SK-N-SH (cell line): ENCODE results near the gene NLRP4. TPM values are rescaled to one million over a fixed set of nuclear protein-coding genes. Genes with fewer than 3 reads are reported as not detected.

ENCODE experiments used
- CTCF ChIA-PET: fragments of 300-600, 350-600 bp; formaldehyde crosslinking; extraction: SDS; loops from one replicate; lab custom pipeline; 2021; lab: Yijun Ruan, JAX
- POLR2A ChIA-PET: fragments of 350-600 bp; sonication (Branson Sonifier 250); formaldehyde crosslinking; extraction: SDS; loops from one replicate; lab custom pipeline; 2020; ENCODE audit warnings: antibody characterized with exemption, inconsistent platforms; lab: Yijun Ruan, JAX
- DNase-seq: peaks from one replicate; pipeline ENCODE4 v3.0.0; 2012
- H2AFZ ChIP-seq: fragments of 200-600 bp; sonication (generic); 2 replicates; pipeline ENCODE4 v1.8.1; 2016; ENCODE audit warnings: antibody characterized with exemption, mild to moderate bottlenecking, low read depth
- H3F3A ChIP-seq: fragments of 200-600 bp; sonication (generic); replicated peaks from 2 replicates; pipeline ENCODE3; 2016; ENCODE audit warnings: antibody characterized with exemption, mild to moderate bottlenecking; ENCODE audit not compliant: insufficient read depth
- H3K27ac ChIP-seq, 2 experiments: fragments of 200-500 bp in 1 of 2; fragments of 200-600 bp in 1 of 2; sonication (Bioruptor generic) in 1 of 2; sonication (generic), shearing (Covaris generic) in 1 of 2; 2 replicates each; pipeline versions ENCODE4 v1.5.1 to v1.6.1; 2014 to 2016; ENCODE audit warnings: low read depth in 2 of 2, inconsistent platforms in 1 of 2, low read length in 1 of 2, mild to moderate bottlenecking in 1 of 2, mixed read lengths in 1 of 2
- H3K27me3 ChIP-seq: fragments of 200-600 bp; sonication (generic), shearing (Covaris generic); 2 replicates; pipeline ENCODE4 v1.6.1; 2016; ENCODE audit warnings: mixed run types; ENCODE audit not compliant: insufficient read depth
- H3K36me3 ChIP-seq, 2 experiments: fragments of 200-500 bp in 1 of 2; fragments of 200-600 bp in 1 of 2; sonication (Bioruptor generic) in 1 of 2; sonication (generic) in 1 of 2; replicated peaks in 1 of 2; 2 replicates each; pipeline versions ENCODE3 to v1.5.1; 2014 to 2016; ENCODE audit warnings: low read length in 1 of 2, mild to moderate bottlenecking in 1 of 2; ENCODE audit not compliant: insufficient read depth in 2 of 2, control insufficient read depth in 1 of 2
- H3K4me1 ChIP-seq, 2 experiments: fragments of 200-500 bp in 1 of 2; fragments of 200-600 bp in 1 of 2; sonication (Bioruptor generic) in 1 of 2; sonication (generic), shearing (Covaris generic) in 1 of 2; 2 replicates each; pipeline versions ENCODE4 v1.5.1 to v1.6.1; 2014 to 2016; ENCODE audit warnings: low read depth in 1 of 2, low read length in 1 of 2, mixed run types in 1 of 2; ENCODE audit not compliant: insufficient read depth in 2 of 2, control insufficient read depth in 1 of 2
- H3K4me2 ChIP-seq: fragments of 200-600 bp; sonication (generic), shearing (Covaris generic); 2 replicates; pipeline ENCODE4 v1.6.1; 2017; ENCODE audit warnings: mixed run types
- H3K4me3 ChIP-seq, 2 experiments: fragments of 200-500 bp in 1 of 2; fragments of 200-600 bp in 1 of 2; sonication (Bioruptor generic) in 1 of 2; sonication (generic), shearing (Covaris generic) in 1 of 2; 2 replicates each; pipeline versions ENCODE4 v1.5.1 to v1.8.1; 2014 to 2016; ENCODE audit warnings: low read depth in 2 of 2, inconsistent platforms in 1 of 2, low read length in 1 of 2, mild to moderate bottlenecking in 1 of 2, mixed read lengths in 1 of 2, moderate library complexity in 1 of 2
- H3K79me2 ChIP-seq: fragments of 200-600 bp; sonication (generic); 2 replicates; pipeline ENCODE4 v1.8.1; 2017; ENCODE audit warnings: mild to moderate bottlenecking; ENCODE audit not compliant: insufficient read depth
- H3K9ac ChIP-seq: fragments of 200-600 bp; sonication (generic); 2 replicates; pipeline ENCODE4 v1.6.1; 2017; ENCODE audit warnings: mixed run types
- H3K9me2 ChIP-seq: fragments of 200-600 bp; sonication (generic); 2 replicates; pipeline ENCODE4 v1.6.1; 2017; ENCODE audit warnings: mixed run types
- H3K9me3 ChIP-seq: fragments of 200-600 bp; sonication (generic); 2 replicates; pipeline ENCODE4 v1.6.1; 2017; ENCODE audit warnings: mixed run types, mild to moderate bottlenecking, moderate library complexity
- H4K20me1 ChIP-seq: fragments of 200-600 bp; sonication (generic); 2 replicates; pipeline ENCODE4 v1.6.1; 2017; ENCODE audit warnings: mild to moderate bottlenecking, mixed run types; ENCODE audit not compliant: insufficient read depth
- CHD2 ChIP-seq: fragments of 150-350 bp; IDR thresholded peaks from 2 replicates; pipeline ENCODE4 v1.6.1; 2018; ENCODE audit warnings: low read length; ENCODE audit not compliant: partially characterized antibody
- FOXJ3 ChIP-seq: sonication (generic); formaldehyde crosslinking; IDR thresholded peaks from 2 replicates; pipeline ENCODE4 v1.5.1; 2020; ENCODE audit warnings: mild to moderate bottlenecking, missing genetic modification reagents
- FOXM1 ChIP-seq: IDR thresholded peaks from 2 replicates; pipeline ENCODE4 v1.4.0; 2012; ENCODE audit warnings: low read depth, mild to moderate bottlenecking
- MEF2A ChIP-seq: IDR thresholded peaks from 2 replicates; pipeline ENCODE4 v1.4.0; 2012; ENCODE audit warnings: low read depth, borderline replicate concordance
- MXI1 ChIP-seq: IDR thresholded peaks from 2 replicates; pipeline ENCODE4 v1.6.1; 2012; ENCODE audit warnings: mild to moderate bottlenecking, low read depth, low read length, improper control_type of control experiment
- RCOR1 ChIP-seq: fragments of 150-350 bp; IDR thresholded peaks from 2 replicates; pipeline ENCODE4 v1.6.1; 2017; ENCODE audit warnings: antibody characterized with exemption, low read length
- RXRA ChIP-seq: IDR thresholded peaks from 2 replicates; pipeline ENCODE4 v1.4.0; 2012; ENCODE audit warnings: low read depth, mild to moderate bottlenecking, borderline replicate concordance
- TAF1 ChIP-seq: IDR thresholded peaks from 2 replicates; pipeline ENCODE4 v1.6.1; 2012; ENCODE audit warnings: low read depth, mild to moderate bottlenecking, low read length, moderate library complexity, borderline replicate concordance
- TEAD4 ChIP-seq: IDR thresholded peaks from 2 replicates; pipeline ENCODE4 v1.4.0; 2012; ENCODE audit warnings: mild to moderate bottlenecking, borderline replicate concordance; ENCODE audit not compliant: insufficient read depth
- USF1 ChIP-seq: IDR thresholded peaks from 2 replicates; pipeline ENCODE4 v1.4.0; 2012; ENCODE audit warnings: low read depth, borderline replicate concordance
- USF2 ChIP-seq: fragments of 150-350 bp; IDR thresholded peaks from 2 replicates; pipeline ENCODE4 v1.6.1; 2017; ENCODE audit warnings: antibody characterized with exemption, low read length, low read depth, borderline replicate concordance
- WGBS: methylation state at CpG from one replicate; pipeline ENCODE4 v1.1.6; 2017; ENCODE audit warnings: low lambda C conversion rate; 5-methylcytosine and 5-hydroxymethylcytosine counted together
- polyA plus RNA-seq, 3 experiments: library from polyadenylated mRNA; depleted of rRNA; stranded (reverse); fragments of >200 nt; gene quantifications; 2 replicates each; pipeline ENCODE4 v1.2.3, GENCODE V29; 2012
- TF ChIP-seq, protein P1 (sequence below): IDR thresholded peaks from 2 replicates; pipeline ENCODE4; 2012
- TF ChIP-seq, protein P2 (sequence below): IDR thresholded peaks from 2 replicates; pipeline ENCODE4 v1.4.0; 2012; ENCODE audit warnings: low read depth
- TF ChIP-seq, protein P3 (sequence below): IDR thresholded peaks from 2 replicates; pipeline ENCODE4 v1.6.1; 2012; ENCODE audit warnings: mild to moderate bottlenecking, low read depth, low read length, moderate library complexity
- TF ChIP-seq, protein P4 (sequence below): fragments of 150-350 bp; IDR thresholded peaks from 2 replicates; pipeline ENCODE4 v1.6.1; 2016; ENCODE audit warnings: mild to moderate bottlenecking, low read depth, low read length

NLRP4 gene
- polyA plus RNA-seq, 1 of the 3 experiments (the other 2 are of a cell fraction): 0.02 TPM

GRCh38 chr19:55882626-55883025 is 46.3 kb downstream of the NLRP4 start:
- H3K9ac ChIP-seq: no peak overlapping the region
- no peak overlapping the region for H3K4me2 ChIP-seq
- no peak overlapping the region for H3K27ac ChIP-seq
- no peaks in the 10 kb centered on the region for H4K20me1 ChIP-seq
- no peaks in the 10 kb centered on the region for H3K36me3 ChIP-seq
- no peaks in the 10 kb centered on the region for H3K9me2 ChIP-seq
- no peaks in the 10 kb centered on the region for H3K4me1 ChIP-seq
- ChIA-PET CTCF (no interaction called here), POLR2A (no interaction called here)
- H3K9me3 ChIP-seq: no peaks in the 10 kb centered on the region
- H3K27me3 ChIP-seq: peaks cover 4% of the 10 kb centered on the region; the same call in 1 of the 2 replicates
- H3K79me2 ChIP-seq: no peaks in the 10 kb centered on the region
- 0% methylated on average over 4 of the region's 4 CpGs for WGBS
- no peaks in the 10 kb centered on the region for H3F3A ChIP-seq
- no peak overlapping the region for H2AFZ ChIP-seq
- no peak for DNase-seq
- TF ChIP-seq USF2 (no peak), USF1 (no peak), RCOR1 (no peak), TEAD4 (no peak), TAF1 (no peak)
- TF ChIP-seq, protein P1, sequence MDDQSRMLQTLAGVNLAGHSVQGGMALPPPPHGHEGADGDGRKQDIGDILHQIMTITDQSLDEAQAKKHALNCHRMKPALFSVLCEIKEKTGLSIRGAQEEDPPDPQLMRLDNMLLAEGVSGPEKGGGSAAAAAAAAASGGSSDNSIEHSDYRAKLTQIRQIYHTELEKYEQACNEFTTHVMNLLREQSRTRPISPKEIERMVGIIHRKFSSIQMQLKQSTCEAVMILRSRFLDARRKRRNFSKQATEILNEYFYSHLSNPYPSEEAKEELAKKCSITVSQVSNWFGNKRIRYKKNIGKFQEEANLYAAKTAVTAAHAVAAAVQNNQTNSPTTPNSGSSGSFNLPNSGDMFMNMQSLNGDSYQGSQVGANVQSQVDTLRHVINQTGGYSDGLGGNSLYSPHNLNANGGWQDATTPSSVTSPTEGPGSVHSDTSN: no peak
- TF ChIP-seq, protein P2, sequence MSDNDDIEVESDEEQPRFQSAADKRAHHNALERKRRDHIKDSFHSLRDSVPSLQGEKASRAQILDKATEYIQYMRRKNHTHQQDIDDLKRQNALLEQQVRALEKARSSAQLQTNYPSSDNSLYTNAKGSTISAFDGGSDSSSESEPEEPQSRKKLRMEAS: no peak
- TF ChIP-seq, protein P3, sequence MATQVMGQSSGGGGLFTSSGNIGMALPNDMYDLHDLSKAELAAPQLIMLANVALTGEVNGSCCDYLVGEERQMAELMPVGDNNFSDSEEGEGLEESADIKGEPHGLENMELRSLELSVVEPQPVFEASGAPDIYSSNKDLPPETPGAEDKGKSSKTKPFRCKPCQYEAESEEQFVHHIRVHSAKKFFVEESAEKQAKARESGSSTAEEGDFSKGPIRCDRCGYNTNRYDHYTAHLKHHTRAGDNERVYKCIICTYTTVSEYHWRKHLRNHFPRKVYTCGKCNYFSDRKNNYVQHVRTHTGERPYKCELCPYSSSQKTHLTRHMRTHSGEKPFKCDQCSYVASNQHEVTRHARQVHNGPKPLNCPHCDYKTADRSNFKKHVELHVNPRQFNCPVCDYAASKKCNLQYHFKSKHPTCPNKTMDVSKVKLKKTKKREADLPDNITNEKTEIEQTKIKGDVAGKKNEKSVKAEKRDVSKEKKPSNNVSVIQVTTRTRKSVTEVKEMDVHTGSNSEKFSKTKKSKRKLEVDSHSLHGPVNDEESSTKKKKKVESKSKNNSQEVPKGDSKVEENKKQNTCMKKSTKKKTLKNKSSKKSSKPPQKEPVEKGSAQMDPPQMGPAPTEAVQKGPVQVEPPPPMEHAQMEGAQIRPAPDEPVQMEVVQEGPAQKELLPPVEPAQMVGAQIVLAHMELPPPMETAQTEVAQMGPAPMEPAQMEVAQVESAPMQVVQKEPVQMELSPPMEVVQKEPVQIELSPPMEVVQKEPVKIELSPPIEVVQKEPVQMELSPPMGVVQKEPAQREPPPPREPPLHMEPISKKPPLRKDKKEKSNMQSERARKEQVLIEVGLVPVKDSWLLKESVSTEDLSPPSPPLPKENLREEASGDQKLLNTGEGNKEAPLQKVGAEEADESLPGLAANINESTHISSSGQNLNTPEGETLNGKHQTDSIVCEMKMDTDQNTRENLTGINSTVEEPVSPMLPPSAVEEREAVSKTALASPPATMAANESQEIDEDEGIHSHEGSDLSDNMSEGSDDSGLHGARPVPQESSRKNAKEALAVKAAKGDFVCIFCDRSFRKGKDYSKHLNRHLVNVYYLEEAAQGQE: no peak
- no peak overlapping the region for H3K4me3 ChIP-seq

DNA sequence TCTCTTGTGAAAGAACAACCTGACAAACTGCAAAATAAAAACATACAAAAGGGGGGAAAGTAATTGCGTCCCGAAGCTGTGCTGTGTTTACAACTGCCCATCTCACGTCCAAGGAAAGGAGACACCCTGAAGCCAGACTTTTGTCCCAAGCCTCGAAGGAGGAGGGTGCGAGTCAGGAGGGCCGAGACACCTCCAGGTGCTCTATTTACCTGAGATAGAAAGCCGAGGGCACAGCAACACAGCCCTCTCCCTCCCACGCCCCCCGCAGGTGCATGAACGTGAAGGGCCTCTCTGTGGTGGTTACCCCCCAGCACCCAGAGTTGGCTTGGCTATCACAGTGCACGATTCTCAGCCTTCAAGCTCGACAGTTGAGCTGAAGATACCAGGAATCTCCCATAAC is 62.6 kb downstream of the NLRP4 start:
- Histone ChIP-seq H3F3A (no peaks in the 10 kb centered on the region), H3K27ac (no peak overlapping the region), H2AFZ (no peak overlapping the region), H3K4me2 (no peak overlapping the region), H3K4me1 (no peaks in the 10 kb centered on the region), H3K79me2 (no peaks in the 10 kb centered on the region), H3K4me3 (no peak overlapping the region), H3K9me3 (no peaks in the 10 kb centered on the region), H3K27me3 (peaks cover 12% of the 10 kb centered on the region; the same call in 1 of the 2 replicates), H4K20me1 (no peaks in the 10 kb centered on the region), H3K9me2 (no peaks in the 10 kb centered on the region), H3K9ac (no peak overlapping the region), H3K36me3 (no peaks in the 10 kb centered on the region)
- CTCF ChIA-PET: no interaction called here
- DNase-seq: no peak
- POLR2A ChIA-PET: no interaction called here
- WGBS: 1% methylated on average over 12 of the region's 12 CpGs
- TF ChIP-seq FOXJ3 (CRISPR knock-in tag) (no peak), MXI1 (no peak), MEF2A (no peak), RXRA (no peak), CHD2 (no peak), USF1 (no peak), TEAD4 (no peak), FOXM1 (no peak)
- TF ChIP-seq, protein P4, sequence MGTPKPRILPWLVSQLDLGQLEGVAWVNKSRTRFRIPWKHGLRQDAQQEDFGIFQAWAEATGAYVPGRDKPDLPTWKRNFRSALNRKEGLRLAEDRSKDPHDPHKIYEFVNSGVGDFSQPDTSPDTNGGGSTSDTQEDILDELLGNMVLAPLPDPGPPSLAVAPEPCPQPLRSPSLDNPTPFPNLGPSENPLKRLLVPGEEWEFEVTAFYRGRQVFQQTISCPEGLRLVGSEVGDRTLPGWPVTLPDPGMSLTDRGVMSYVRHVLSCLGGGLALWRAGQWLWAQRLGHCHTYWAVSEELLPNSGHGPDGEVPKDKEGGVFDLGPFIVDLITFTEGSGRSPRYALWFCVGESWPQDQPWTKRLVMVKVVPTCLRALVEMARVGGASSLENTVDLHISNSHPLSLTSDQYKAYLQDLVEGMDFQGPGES: no peak
- TF ChIP-seq, protein P1: no peak
